B cell (primary cell): ENCODE data around the gene ATXN1.

Experiments
- CTCF ChIP-seq: fragments of 200-600 bp; IDR thresholded peaks from one replicate; pipeline ENCODE4 v1.8.0; 2022; ENCODE audit warnings: antibody characterized with exemption, mild to moderate bottlenecking
- EZH2 ChIP-seq: IDR thresholded peaks from 2 replicates; pipeline ENCODE4 v1.6.1; 2012; ENCODE audit warnings: borderline replicate concordance, low read depth, mild to moderate bottlenecking, moderate library complexity, low read length; ENCODE audit not compliant: insufficient read depth, poor library complexity, severe bottlenecking

- TF ChIP-seq CTCF, result no peak
- no peak for TF ChIP-seq EZH2
These were observed 13.8 kb downstream of the ATXN1 start for GRCh38 chr6:16747232-16748024.
